ENCODE measurements around the gene TSEN34.
A peak's percentile ranks its signal among the peaks of the same experiment; 100 is the strongest.
"Not testable (repeated sequence)": the region's sequence is repeated elsewhere in the genome, so short reads cannot be mapped to it uniquely, and the experiment has no call there.

TSEN34 gene

GRCh38 chr19:54189145-54189734, 1.9 kb upstream of the TSEN34 start, which contains the start of gene MBOAT7:
MBOAT7 (minus strand) TSS chr19:54189580; CDS start chr19:54188508, 1,072 bp downstream.
- DNase-seq: no peak

- peak; percentile 100 for DNase-seq
Measured at GRCh38 chr19:54189735-54190502, 1.2 kb upstream of the TSEN34 start.

GRCh38 chr19:54190503-54191010, 551 bp upstream of the TSEN34 start:
- peak; percentile 100 for DNase-seq

GRCh38 chr19:54191811-54192453, 824 bp downstream of the TSEN34 start:
- DNase-seq: no peak

GRCh38 chr19:54193011-54193410, 1.9 kb downstream of the TSEN34 start:
- DNase-seq: no peak

GRCh38 chr19:54194463-54194862, 3.4 kb downstream of the TSEN34 start:
- not testable (repeated sequence) for DNase-seq

- no peak for DNase-seq
Measured at GRCh38 chr19:54196536-54196935, 5.4 kb downstream of the TSEN34 start.

GRCh38 chr19:54197121-54197520, 6.0 kb downstream of the TSEN34 start:
- DNase-seq: no peak

- no peak for DNase-seq
Measured at GRCh38 chr19:54199401-54199800, 8.3 kb downstream of the TSEN34 start.

- DNase-seq: no peak
Measured at GRCh38 chr19:54201172-54201701, 10.1 kb downstream of the TSEN34 start.

GRCh38 chr19:54201980-54202379, 10.9 kb downstream of the TSEN34 start:
- DNase-seq: no peak

- no peak for DNase-seq
Measured at GRCh38 chr19:54203151-54203611, 12.1 kb downstream of the TSEN34 start.

GRCh38 chr19:54204767-54205468, 13.8 kb downstream of the TSEN34 start:
- no peak for DNase-seq

- DNase-seq: no peak
Measured at GRCh38 chr19:54206030-54206830, 15.1 kb downstream of the TSEN34 start.

GRCh38 chr19:54206831-54207177, 15.7 kb downstream of the TSEN34 start:
- DNase-seq: no peak

- not testable (repeated sequence) for DNase-seq
Measured at GRCh38 chr19:54207193-54207592, 16.1 kb downstream of the TSEN34 start.

- DNase-seq: no peak
Measured at GRCh38 chr19:54207676-54207982, 16.5 kb downstream of the TSEN34 start.

- peak; percentile 68 for DNase-seq
Measured at GRCh38 chr19:54207983-54208783, 17.1 kb downstream of the TSEN34 start.

- peak; percentile 57 for DNase-seq
Measured at GRCh38 chr19:54208784-54209057, 17.6 kb downstream of the TSEN34 start.

- DNase-seq: peak; percentile 45
Measured at GRCh38 chr19:54209058-54209810, 18.1 kb downstream of the TSEN34 start.
